H1 (cell line): Measurements from ENCODE around the gene ABCA5. TPM values are rescaled to one million over a fixed set of nuclear protein-coding genes. Genes with fewer than 3 reads are reported as not detected.

ENCODE experiments used
- CTCF ChIA-PET: fragments of 300-600 bp; sonication (Branson Sonifier 250); formaldehyde crosslinking; loops from one replicate; lab custom pipeline; 2021; ENCODE audit not compliant: partially characterized antibody; lab: Charles Lee
- POLR2A ChIA-PET: fragments of 300-600 bp; sonication (Branson Sonifier 250); formaldehyde crosslinking; loops from one replicate; lab custom pipeline; 2021; ENCODE audit warnings: inconsistent platforms; ENCODE audit not compliant: partially characterized antibody; lab: Charles Lee
- DNase-seq, 2 experiments: peaks; one replicate each; pipeline versions ENCODE4 v3.0.0 to v3.0.0-alpha.2; 2010 to 2022; ENCODE audit warnings: low spot score in 2 of 2, low read depth in 1 of 2, mixed read lengths in 1 of 2
- FAIRE-seq: peaks from 2 replicates; lab custom pipeline; 2011; peaks lifted over from hg19 to GRCh38; lab: Jason Lieb, UNC
- H2AFZ ChIP-seq: 2 replicates; pipeline ENCODE4 v1.8.1; 2012; ENCODE audit warnings: low read length, inconsistent platforms
- H2AK5ac ChIP-seq: 2 replicates; pipeline ENCODE4 v1.6.1; 2013; ENCODE audit warnings: low read depth, low read length
- H2BK120ac ChIP-seq: replicated peaks from 2 replicates; pipeline ENCODE3; 2013; ENCODE audit warnings: low read depth, low read length, inconsistent platforms
- H2BK12ac ChIP-seq: 2 replicates; pipeline ENCODE4 v1.6.1; 2013; ENCODE audit warnings: low read depth, low read length
- H2BK15ac ChIP-seq: 2 replicates; pipeline ENCODE4 v1.6.1; 2013; ENCODE audit warnings: low read length
- H2BK20ac ChIP-seq: 2 replicates; pipeline ENCODE4 v1.6.1; 2013; ENCODE audit warnings: low read length
- H2BK5ac ChIP-seq: 2 replicates; pipeline ENCODE4 v1.6.1; 2013; ENCODE audit warnings: low read depth, low read length
- H3K14ac ChIP-seq: 2 replicates; pipeline ENCODE4 v1.6.1; 2013; ENCODE audit warnings: inconsistent platforms; ENCODE audit not compliant: insufficient read length
- H3K18ac ChIP-seq: 2 replicates; pipeline ENCODE4 v1.6.1; 2013; ENCODE audit warnings: low read length; ENCODE audit errors: extremely low read depth
- H3K23ac ChIP-seq: 2 replicates; pipeline ENCODE4 v1.6.1; 2013; ENCODE audit warnings: inconsistent platforms; ENCODE audit not compliant: insufficient read length
- H3K23me2 ChIP-seq: 2 replicates; pipeline ENCODE4 v1.6.1; 2013; ENCODE audit warnings: low read depth, low read length
- H3K27ac ChIP-seq: 2 replicates; pipeline ENCODE4 v1.6.1; 2011; ENCODE audit warnings: low read depth, low read length, inconsistent platforms
- H3K27me3 ChIP-seq, 4 experiments: replicated peaks in 1 of 4; 1 replicate in 1 of 4; 2 replicates in 3 of 4; pipeline versions ENCODE4 v1.6.1 to v1.8.1; 2011 to 2013; ENCODE audit warnings: low read length in 3 of 4, mild to moderate bottlenecking in 3 of 4, inconsistent platforms in 2 of 4, mixed read lengths in 2 of 4, moderate library complexity in 1 of 4; ENCODE audit not compliant: control insufficient read depth in 3 of 4, insufficient read depth in 3 of 4; ENCODE audit errors: extremely low read depth in 1 of 4
- H3K36me3 ChIP-seq, 4 experiments: 2 replicates each; pipeline versions ENCODE4 v1.6.1 to v1.8.1; 2011 to 2013; ENCODE audit warnings: mild to moderate bottlenecking in 4 of 4, low read length in 3 of 4, moderate library complexity in 2 of 4, control low read depth in 1 of 4, inconsistent platforms in 1 of 4; ENCODE audit not compliant: insufficient read depth in 4 of 4, control insufficient read depth in 2 of 4
- H3K4ac ChIP-seq: replicated peaks from 2 replicates; pipeline ENCODE3; 2013; ENCODE audit warnings: low read length, low read depth, mixed read lengths, inconsistent platforms; ENCODE audit not compliant: insufficient read length
- H3K4me1 ChIP-seq, 4 experiments: replicated peaks in 1 of 4; 1 replicate in 1 of 4; 2 replicates in 3 of 4; pipeline versions ENCODE4 v1.6.1 to v1.8.1; 2011 to 2013; ENCODE audit warnings: low read length in 3 of 4, inconsistent platforms in 2 of 4, mixed read lengths in 1 of 4; ENCODE audit not compliant: insufficient read depth in 4 of 4, control insufficient read depth in 3 of 4
- H3K4me2 ChIP-seq, 2 experiments: 2 replicates each; pipeline versions ENCODE4 v1.6.1 to v1.8.1; 2011 to 2013; ENCODE audit warnings: low read depth in 2 of 2, low read length in 2 of 2, control low read depth in 1 of 2, inconsistent platforms in 1 of 2, mild to moderate bottlenecking in 1 of 2; ENCODE audit not compliant: insufficient read depth in 1 of 2
- H3K4me3 ChIP-seq, 4 experiments: fragments of 200-600, 300-600 bp in 1 of 4; sonication (generic), shearing (Covaris generic), sonication (Bioruptor Twin) in 1 of 4; 2 replicates each; pipeline versions ENCODE4 v1.5.1 to v1.8.1; 2011 to 2016; ENCODE audit warnings: low read length in 4 of 4, low read depth in 3 of 4, control low read depth in 2 of 4, inconsistent platforms in 2 of 4, mild to moderate bottlenecking in 2 of 4, mixed read lengths in 1 of 4, moderate library complexity in 1 of 4; ENCODE audit not compliant: insufficient read depth in 2 of 4; ENCODE audit errors: extremely low read depth in 1 of 4
- H3K56ac ChIP-seq: replicated peaks from 2 replicates; pipeline ENCODE3; 2013; ENCODE audit warnings: low read depth, mild to moderate bottlenecking, mixed read lengths, low read length, inconsistent platforms; ENCODE audit not compliant: insufficient read length
- H3K79me1 ChIP-seq: 2 replicates; pipeline ENCODE4 v1.6.1; 2013; ENCODE audit warnings: low read depth, low read length, control low read depth
- H3K79me2 ChIP-seq, 2 experiments: 2 replicates each; pipeline versions ENCODE4 v1.6.1 to v1.8.1; 2012 to 2013; ENCODE audit warnings: low read length in 2 of 2, mild to moderate bottlenecking in 2 of 2, inconsistent platforms in 1 of 2; ENCODE audit not compliant: insufficient read depth in 2 of 2, control insufficient read depth in 1 of 2
- H3K9ac ChIP-seq, 4 experiments: replicated peaks in 1 of 4; 1 replicate in 1 of 4; 2 replicates in 3 of 4; pipeline versions ENCODE4 v1.6.1 to v1.8.1; 2011 to 2013; ENCODE audit warnings: low read depth in 3 of 4, low read length in 3 of 4, control low read depth in 2 of 4, mild to moderate bottlenecking in 2 of 4, moderate library complexity in 2 of 4, inconsistent platforms in 1 of 4; ENCODE audit errors: extremely low read depth in 1 of 4
- H3K9me3 ChIP-seq, 2 experiments: 2 replicates each; pipeline versions ENCODE4 v1.6.1 to v1.8.1; 2012 to 2013; ENCODE audit warnings: mild to moderate bottlenecking in 2 of 2, moderate library complexity in 2 of 2, control low read depth in 1 of 2, inconsistent platforms in 1 of 2, low read depth in 1 of 2, low read length in 1 of 2, mixed read lengths in 1 of 2; ENCODE audit not compliant: insufficient read depth in 2 of 2
- H4K20me1 ChIP-seq, 2 experiments: replicated peaks in 1 of 2; 2 replicates each; pipeline versions ENCODE3 to v1.8.1; 2011 to 2013; ENCODE audit warnings: inconsistent platforms in 2 of 2, low read length in 2 of 2, mild to moderate bottlenecking in 1 of 2; ENCODE audit not compliant: insufficient read depth in 2 of 2, control insufficient read depth in 1 of 2
- H4K5ac ChIP-seq: 2 replicates; pipeline ENCODE4 v1.6.1; 2013; ENCODE audit warnings: low read length, low read depth, mixed read lengths, inconsistent platforms; ENCODE audit not compliant: insufficient read length
- H4K8ac ChIP-seq: 2 replicates; pipeline ENCODE4 v1.8.0; 2013; ENCODE audit warnings: mild to moderate bottlenecking, moderate library complexity, low read length, inconsistent platforms; ENCODE audit not compliant: insufficient read depth; ENCODE audit errors: extremely low read depth
- H4K91ac ChIP-seq: replicated peaks from 2 replicates; pipeline ENCODE3; 2013; ENCODE audit warnings: low read length, mixed read lengths, inconsistent platforms; ENCODE audit not compliant: insufficient read length
- CBX8 ChIP-seq: fragments of 300-800, 300-1000 bp; sonication (generic); IDR thresholded peaks from 2 replicates; pipeline ENCODE4 v1.7.1; 2016; ENCODE audit warnings: low read depth, low read length, borderline replicate concordance
- EGR1 ChIP-seq: IDR thresholded peaks from 2 replicates; pipeline ENCODE4 v1.6.1; 2011; ENCODE audit warnings: low read depth, low read length, borderline replicate concordance
- GTF2F1 ChIP-seq: IDR thresholded peaks from 2 replicates; pipeline ENCODE4 v1.6.1; 2012; ENCODE audit warnings: low read depth, low read length, improper control_type of control experiment, borderline replicate concordance
- JUN ChIP-seq: IDR thresholded peaks from 2 replicates; pipeline ENCODE4 v1.6.1; 2011; ENCODE audit warnings: low read depth, mild to moderate bottlenecking, improper control_type of control experiment, low read length
- NANOG ChIP-seq: IDR thresholded peaks from 2 replicates; pipeline ENCODE4 v1.6.1; 2011; ENCODE audit warnings: low read length, low read depth, mild to moderate bottlenecking, inconsistent platforms; ENCODE audit not compliant: insufficient read depth, poor library complexity, severe bottlenecking
- POLR2AphosphoS5 ChIP-seq: IDR thresholded peaks from 2 replicates; pipeline ENCODE4 v1.6.1; 2011; ENCODE audit warnings: low read depth, low read length
- POU5F1 ChIP-seq: IDR thresholded peaks from 2 replicates; pipeline ENCODE4 v1.6.1; 2011; ENCODE audit warnings: low read depth, mild to moderate bottlenecking, low read length, moderate library complexity
- RAD21 ChIP-seq, 2 experiments: IDR thresholded peaks in 1 of 2; conservative IDR thresholded peaks in 1 of 2; 2 replicates each; pipeline ENCODE4 v1.6.1; 2011; ENCODE audit warnings: low read depth in 2 of 2, low read length in 2 of 2, improper control_type of control experiment in 1 of 2, inconsistent platforms in 1 of 2, mild to moderate bottlenecking in 1 of 2, moderate library complexity in 1 of 2
- SAP30 ChIP-seq: fragments of 300-600 bp; sonication (generic); IDR thresholded peaks from 2 replicates; pipeline ENCODE4 v1.7.1; 2012; ENCODE audit warnings: low read length, moderate library complexity, mild to moderate bottlenecking, inconsistent platforms; ENCODE audit not compliant: insufficient read depth, insufficient replicate concordance
- SP1 ChIP-seq: IDR thresholded peaks from 2 replicates; pipeline ENCODE4 v1.6.1; 2011; ENCODE audit warnings: low read depth, low read length
- TAF1 ChIP-seq: IDR thresholded peaks from 2 replicates; pipeline ENCODE4 v1.6.1; 2011; ENCODE audit warnings: mild to moderate bottlenecking, low read depth, low read length
- TBP ChIP-seq: IDR thresholded peaks from 2 replicates; pipeline ENCODE4 v1.6.1; 2011; ENCODE audit warnings: low read depth, low read length, improper control_type of control experiment
- TCF12 ChIP-seq: IDR thresholded peaks from 2 replicates; pipeline ENCODE4 v1.6.1; 2011; ENCODE audit warnings: low read depth, mild to moderate bottlenecking, low read length
- WGBS, 2 experiments: shearing (Covaris generic) in 1 of 2; methylation state at CpG; one replicate each; pipeline versions ENCODE4 v1.1.6 to v1.1.7; 2013 to 2015; ENCODE audit warnings: low lambda C conversion rate in 2 of 2, mixed read lengths in 2 of 2, inconsistent platforms in 1 of 2, low coverage in 1 of 2, missing lambda C conversion rate in 1 of 2; ENCODE audit not compliant: insufficient replicate concordance in 2 of 2, insufficient coverage in 1 of 2, insufficient read length in 1 of 2; ENCODE audit errors: extremely low coverage in 1 of 2, missing lambda C conversion rate in 1 of 2; 5-methylcytosine and 5-hydroxymethylcytosine counted together
- polyA plus RNA-seq, 7 experiments: library from polyadenylated mRNA; depleted of rRNA in 3 of 7; stranded (reverse) in 5 of 7; unstranded in 2 of 7; fragments of >200 nt in 5 of 7; fragments of 200-250 nt in 2 of 7; gene quantifications; 1 replicate in 5 of 7; 2 replicates in 1 of 7; 4 replicates in 1 of 7; pipeline versions ENCODE4 v1.2.1 to v1.2.3, GENCODE V29; 2011 to 2013; ENCODE audit warnings: missing spikeins in 2 of 7, mixed read lengths in 2 of 7
- total RNA-seq: library from RNA; stranded (reverse); fragmentation: NEBNext Ultra II Directional; extraction: Animal tissue kit (Norgen Biotek cat#: 25700); gene quantifications from 2 replicates; pipeline ENCODE4 v1.2.1, GENCODE V29; 2021
- TF ChIP-seq, protein P1 (sequence below): IDR thresholded peaks from 2 replicates; pipeline ENCODE4 v1.6.1; 2011; ENCODE audit warnings: low read depth, mild to moderate bottlenecking, low read length; ENCODE audit not compliant: insufficient read depth

The ABCA5 gene
- total and polyA plus RNA-seq, 2 of the 8 experiments (the other 6 are each of a cell fraction or from before 2014, with no cell fraction given) = 1.3 to 4.1 TPM

DNA sequence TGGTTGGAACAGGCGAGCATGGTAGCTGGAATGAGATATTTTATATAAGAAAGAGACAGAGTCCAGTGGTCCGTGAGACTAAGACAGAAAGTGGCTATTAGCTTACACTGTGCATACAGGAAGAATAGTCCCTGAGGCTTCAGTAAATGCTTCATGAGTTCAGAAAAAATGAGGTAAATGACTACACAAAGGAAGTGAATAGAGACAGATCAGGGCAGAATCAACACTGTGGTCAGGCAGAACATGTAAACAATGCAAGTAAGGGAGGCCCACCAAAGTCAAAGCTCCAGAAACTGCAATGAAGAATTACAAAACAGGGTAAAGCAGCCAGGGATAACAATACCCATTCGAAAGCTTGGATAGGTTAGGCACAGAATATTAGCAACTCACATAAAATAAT lies 103.1 kb downstream of the ABCA5 start:
- no peak for FAIRE-seq
- no peaks in the 10 kb centered on the region for H3K4me1 ChIP-seq
- no peak overlapping the region for H3K56ac ChIP-seq
- POLR2A ChIA-PET = no interaction called here
- H2BK20ac ChIP-seq = no peak overlapping the region
- H4K20me1 ChIP-seq = no peaks in the 10 kb centered on the region
- H3K4ac ChIP-seq = no peak overlapping the region
- H2AK5ac ChIP-seq = no peak overlapping the region
- H2BK5ac ChIP-seq = no peak overlapping the region
- no peaks in the 10 kb centered on the region for H3K36me3 ChIP-seq
- no peak overlapping the region for H3K9ac ChIP-seq
- H2BK12ac ChIP-seq = no peak overlapping the region
- H3K18ac ChIP-seq = no peak overlapping the region
- no peak for DNase-seq
- no peaks in the 10 kb centered on the region for H3K79me1 ChIP-seq
- H3K27me3 ChIP-seq = no peaks in the 10 kb centered on the region
- CTCF ChIA-PET = interaction anchor here (0.7 to 2.5 kb wide), 5 partner anchors 10 to 446 kb away, joined by 3 to 8 read pairs (median 3); no protein-coding TSS in a partner anchor
- TF ChIP-seq CBX8 = no peak
- no peak for TF ChIP-seq TCF12
- TF ChIP-seq NANOG = no peak
- no peak for TF ChIP-seq GTF2F1
- no peak for TF ChIP-seq EGR1
- TF ChIP-seq, protein P1, sequence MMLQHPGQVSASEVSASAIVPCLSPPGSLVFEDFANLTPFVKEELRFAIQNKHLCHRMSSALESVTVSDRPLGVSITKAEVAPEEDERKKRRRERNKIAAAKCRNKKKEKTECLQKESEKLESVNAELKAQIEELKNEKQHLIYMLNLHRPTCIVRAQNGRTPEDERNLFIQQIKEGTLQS = no peak
- no peak for TF ChIP-seq POLR2AphosphoS5
- TF ChIP-seq SAP30 = no peak
- TF ChIP-seq SP1 = no peak
- TF ChIP-seq TBP = no peak
- TF ChIP-seq TAF1 = no peak
- no peak for TF ChIP-seq RAD21 (IDR thresholded peaks at IDR 0.05 in 1 of 2, conservative IDR thresholded peaks at IDR 0.05 in 1 of 2; ENCODE audit: low read depth in 2 of 2, low read length in 2 of 2)
- TF ChIP-seq POU5F1 = no peak
- TF ChIP-seq JUN = no peak
- no peak overlapping the region for H4K91ac ChIP-seq
- H4K5ac ChIP-seq = no peak overlapping the region
- no peak overlapping the region for H3K4me2 ChIP-seq
- H3K79me2 ChIP-seq = no peaks in the 10 kb centered on the region
- H3K14ac ChIP-seq = no peak overlapping the region
- no peak overlapping the region for H2AFZ ChIP-seq
- no peaks in the 10 kb centered on the region for H3K9me3 ChIP-seq
- WGBS, 2 experiments = 88% methylated on average over 3 of the region's 3 CpGs; no CpG with 5 or more reads in 1 of the 2 experiments
- no peak overlapping the region for H3K27ac ChIP-seq
- H2BK15ac ChIP-seq = no peak overlapping the region
- H3K23ac ChIP-seq = no peak overlapping the region
- no peaks in the 10 kb centered on the region for H3K23me2 ChIP-seq
- H4K8ac ChIP-seq = no peak overlapping the region
- H3K4me3 ChIP-seq = no peak overlapping the region
- no peak overlapping the region for H2BK120ac ChIP-seq
